ENCODE measurements around the gene RNF123. TPM values are rescaled to one million over a fixed set of nuclear protein-coding genes. Genes with fewer than 3 reads are reported as not detected.

RNF123 gene
- total and polyA plus RNA-seq, 4 donors, result 22.2 to 45.0 (median 23.1) TPM

DNA sequence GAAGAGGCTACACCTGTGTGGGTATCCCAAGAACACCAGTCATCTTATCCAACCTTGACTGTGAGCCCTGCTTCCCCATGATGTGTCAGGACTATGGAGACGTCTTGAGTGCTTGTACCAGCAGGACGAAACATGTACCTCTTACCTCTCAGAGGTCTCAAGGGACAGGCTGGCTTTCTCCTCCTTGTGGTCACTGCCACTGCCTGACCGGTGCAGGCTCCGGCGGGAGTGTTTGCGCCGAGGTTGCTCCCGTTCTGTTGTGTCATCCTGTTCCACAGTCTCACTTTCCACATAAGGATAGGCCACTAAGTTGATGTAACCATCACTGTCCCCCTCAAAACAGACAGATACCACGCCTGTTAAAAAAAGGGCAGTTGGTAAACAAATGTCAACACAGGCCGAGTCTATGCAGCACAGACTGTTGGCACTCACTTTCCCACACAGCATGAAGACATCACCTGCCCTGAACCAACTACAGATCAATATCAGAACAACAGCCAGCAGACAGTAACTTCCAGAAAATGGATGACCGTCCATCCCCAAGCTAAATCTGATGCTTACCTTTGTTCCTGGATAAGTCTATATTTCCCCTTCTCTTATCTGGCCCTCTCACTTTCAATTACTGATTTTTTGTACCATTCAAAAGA lies 48.8 kb downstream of the RNF123 start:
- no peak overlapping the region for H3K27ac ChIP-seq (ENCODE audit: low read depth in 1 of 2, low read length in 1 of 2)
- no peak overlapping the region for H3K4me3 ChIP-seq
- peaks cover 17 to 39% (median 30%) of the 10 kb centered on the region in 4 donors for H3K36me3 ChIP-seq (ENCODE audit: control insufficient read depth in 4 of 4, insufficient read depth in 4 of 4, low read length in 4 of 4)
- no peaks in the 10 kb centered on the region for H3K9me3 ChIP-seq (ENCODE audit: control insufficient read depth in 4 of 4, insufficient read depth in 3 of 4, low read length in 3 of 4)
- no peak overlapping the region for H3K9ac ChIP-seq (ENCODE audit: insufficient read depth in 1 of 2, low read length in 2 of 2)
- no peaks in the 10 kb centered on the region for H3K27me3 ChIP-seq (ENCODE audit: control insufficient read depth in 3 of 3, insufficient read depth in 3 of 3, low read length in 2 of 3)
- DNase-seq (no peak), ATAC-seq (ENCODE audit: insufficient read depth, low FRiP score) (no peak)
- WGBS, 2 donors, result 93 to 95% methylated on average over 11 of the region's 11 CpGs
- H3K4me1 ChIP-seq (ENCODE audit: control insufficient read depth in 5 of 5, insufficient read depth in 5 of 5, low read length in 5 of 5), result no peaks in the 10 kb centered on the region
- TF ChIP-seq CTCF (IDR thresholded peaks at IDR 0.05; ENCODE audit: control extremely low read depth, extremely low read depth), result no peak

- no peak for ATAC-seq (ENCODE audit: insufficient read depth, low FRiP score)
- Histone ChIP-seq H3K36me3 (ENCODE audit: control insufficient read depth in 4 of 4, insufficient read depth in 4 of 4, low read length in 4 of 4) (peaks cover 15 to 27% (median 20%) of the 10 kb centered on the region in 4 donors), H3K9ac (ENCODE audit: insufficient read depth in 1 of 2, low read length in 2 of 2) (no peak overlapping the region), H3K4me3 (no peak overlapping the region), H3K9me3 (ENCODE audit: control insufficient read depth in 4 of 4, insufficient read depth in 3 of 4, low read length in 3 of 4) (no peaks in the 10 kb centered on the region), H3K27ac (ENCODE audit: low read depth in 1 of 2, low read length in 1 of 2) (no peak overlapping the region), H3K4me1 (ENCODE audit: control insufficient read depth in 5 of 5, insufficient read depth in 5 of 5, low read length in 5 of 5) (no peaks in the 10 kb centered on the region), H3K27me3 (ENCODE audit: control insufficient read depth in 3 of 3, insufficient read depth in 3 of 3, low read length in 2 of 3) (no peaks in the 10 kb centered on the region)
- TF ChIP-seq CTCF (IDR thresholded peaks at IDR 0.05; ENCODE audit: control extremely low read depth, extremely low read depth), result no peak
- DNase-seq, result no peak
These were observed 51.1 kb downstream of the RNF123 start for GRCh38 chr3:49740427-49740826.

GRCh38 chr3:49745986-49746385 lies 56.6 kb downstream of the RNF123 start:
- no peak for TF ChIP-seq CTCF (IDR thresholded peaks at IDR 0.05; ENCODE audit: control extremely low read depth, extremely low read depth)
- Histone ChIP-seq H3K9ac (ENCODE audit: insufficient read depth in 1 of 2, low read length in 2 of 2) (no peak overlapping the region), H3K27ac (ENCODE audit: low read depth in 1 of 2, low read length in 1 of 2) (no peak overlapping the region), H3K4me3 (no peak overlapping the region), H3K4me1 (ENCODE audit: control insufficient read depth in 5 of 5, insufficient read depth in 5 of 5, low read length in 5 of 5) (peaks cover 0 to 5% (median 0%) of the 10 kb centered on the region in 5 donors), H3K36me3 (ENCODE audit: control insufficient read depth in 4 of 4, insufficient read depth in 4 of 4, low read length in 4 of 4) (peaks cover 0 to 19% (median 15%) of the 10 kb centered on the region in 4 donors), H3K27me3 (ENCODE audit: control insufficient read depth in 3 of 3, insufficient read depth in 3 of 3, low read length in 2 of 3) (no peaks in the 10 kb centered on the region), H3K9me3 (ENCODE audit: control insufficient read depth in 4 of 4, insufficient read depth in 3 of 4, low read length in 3 of 4) (no peaks in the 10 kb centered on the region)
- no peak for DNase-seq
- ATAC-seq (ENCODE audit: insufficient read depth, low FRiP score), result no peak
- 75 to 90% methylated on average over 2 of the region's 2 CpGs for WGBS, 2 donors
